A673 (cell line): Measurements from ENCODE around the gene MGLL. TPM values are rescaled to one million over a fixed set of nuclear protein-coding genes. Genes with fewer than 3 reads are reported as not detected.

Experiments used
- BruUV-seq: library from RNA; stranded (reverse); fragments of 400-500 nt; replicated peaks from 2 replicates; lab custom pipeline; 2021; lab: Mats Ljungman, UMichigan
- CTCF ChIA-PET: fragments of 300-600 bp; sonication (Branson Sonifier 250); formaldehyde crosslinking; loops from one replicate; lab custom pipeline; 2022; ENCODE audit warnings: antibody characterized with exemption; lab: Charles Lee
- POLR2A ChIA-PET: fragments of 300-600 bp; sonication (Branson Sonifier 250); formaldehyde crosslinking; loops from one replicate; lab custom pipeline; 2022; ENCODE audit warnings: antibody characterized with exemption; ENCODE audit not compliant: low non-redundant PET; lab: Charles Lee
- DNase-seq: peaks from one replicate; pipeline ENCODE4 v3.0.0-alpha.2; 2015; ENCODE audit warnings: low spot score
- H3K27ac ChIP-seq: fragments of 200-600 bp; sonication (generic); 2 replicates; pipeline ENCODE4 v1.5.1; 2016; ENCODE audit warnings: mixed run types, low read depth, mild to moderate bottlenecking, mixed read lengths, antibody characterized with exemption, low read length; ENCODE audit not compliant: poor library complexity, severe bottlenecking
- H3K27me3 ChIP-seq: fragments of 200-600 bp; sonication (generic); replicated peaks from 2 replicates; pipeline ENCODE4 v1.6.1; 2017; ENCODE audit warnings: mixed run types, low read depth, mild to moderate bottlenecking, mixed read lengths, antibody characterized with exemption, low read length; ENCODE audit not compliant: insufficient read depth, poor library complexity
- H3K36me3 ChIP-seq: fragments of 200-600 bp; sonication (generic); 2 replicates; pipeline ENCODE4 v1.6.1; 2016; ENCODE audit warnings: mixed run types, mild to moderate bottlenecking, mixed read lengths, antibody characterized with exemption, low read length; ENCODE audit not compliant: insufficient read depth, poor library complexity, severe bottlenecking
- H3K4me1 ChIP-seq: fragments of 200-600 bp; sonication (generic); 2 replicates; pipeline ENCODE4 v1.6.1; 2017; ENCODE audit warnings: mixed run types, mild to moderate bottlenecking, mixed read lengths, antibody characterized with exemption, low read length; ENCODE audit not compliant: insufficient read depth, poor library complexity, severe bottlenecking
- H3K4me3 ChIP-seq: fragments of 200-600 bp; sonication (generic); 2 replicates; pipeline ENCODE4 v1.5.1; 2016; ENCODE audit warnings: low read depth, mixed run types, mild to moderate bottlenecking, mixed read lengths, low read length; ENCODE audit not compliant: poor library complexity, severe bottlenecking
- H3K9me3 ChIP-seq: fragments of 200-600 bp; sonication (generic); 2 replicates; pipeline ENCODE4 v1.6.1; 2016; ENCODE audit warnings: mixed run types, low read depth, mild to moderate bottlenecking, mixed read lengths, antibody characterized with exemption, low read length; ENCODE audit not compliant: poor library complexity, severe bottlenecking
- CTCF ChIP-seq: fragments of 300-800, 200-600 bp; sonication (generic); conservative IDR thresholded peaks from 2 replicates; pipeline ENCODE4 v1.5.1; 2017; ENCODE audit warnings: low read depth, mild to moderate bottlenecking, antibody characterized with exemption, low read length, moderate library complexity, mixed read lengths
- EZH2 ChIP-seq: fragments of 200-600 bp; sonication (generic); IDR thresholded peaks from 2 replicates; pipeline ENCODE4 v1.6.1; 2017; ENCODE audit warnings: borderline replicate concordance, low read depth, mild to moderate bottlenecking, mixed read lengths, antibody characterized with exemption, low read length; ENCODE audit not compliant: poor library complexity, severe bottlenecking
- intact Hi-C: fragments of 100-400 bp; cut with micrococcal nuclease; formaldehyde crosslinking; loops from one replicate; pipeline ENCODE4 v1.10.0; 2022; ENCODE audit not compliant: unreplicated experiment
- total RNA-seq: library from RNA; stranded (reverse); gene quantifications from 2 replicates; pipeline ENCODE4 v1.2.3, GENCODE V29; 2021

The MGLL gene
- total RNA-seq, 1 experiment from 2014 or later: 0.39 TPM

GRCh38 chr3:127663151-127663550, 159.2 kb downstream of the MGLL start:
- Histone ChIP-seq H3K4me1 (no peaks in the 10 kb centered on the region), H3K36me3 (no peaks in the 10 kb centered on the region), H3K9me3 (no peaks in the 10 kb centered on the region), H3K27ac (no peak overlapping the region), H3K4me3 (no peak overlapping the region), H3K27me3 (no peaks in the 10 kb centered on the region)
- no peak for DNase-seq
- intact Hi-C loops: no loop called here
- ChIA-PET CTCF (no interaction called here), POLR2A (no interaction called here)
- TF ChIP-seq EZH2 (no peak), CTCF (no peak)
- no TSS peak for BruUV-seq

- BruUV-seq: no TSS peak
- no peaks in the 10 kb centered on the region for H3K4me1 ChIP-seq
- CTCF ChIA-PET: no interaction called here
- POLR2A ChIA-PET: no interaction called here
- intact Hi-C loops: no loop called here
- no peaks in the 10 kb centered on the region for H3K36me3 ChIP-seq
- no peak overlapping the region for H3K27ac ChIP-seq
- no peak for TF ChIP-seq EZH2
- no peak for TF ChIP-seq CTCF
- H3K9me3 ChIP-seq: no peaks in the 10 kb centered on the region
- no peaks in the 10 kb centered on the region for H3K27me3 ChIP-seq
- no peak for DNase-seq
- H3K4me3 ChIP-seq: no peak overlapping the region
Measured at GRCh38 chr3:127662001-127662469, 160.3 kb downstream of the MGLL start.

GRCh38 chr3:127661600-127661999, 160.7 kb downstream of the MGLL start:
- Histone ChIP-seq H3K27ac (no peak overlapping the region), H3K36me3 (no peaks in the 10 kb centered on the region), H3K9me3 (no peaks in the 10 kb centered on the region), H3K4me1 (no peaks in the 10 kb centered on the region), H3K4me3 (no peak overlapping the region), H3K27me3 (no peaks in the 10 kb centered on the region)
- BruUV-seq: no TSS peak
- TF ChIP-seq CTCF (no peak), EZH2 (no peak)
- ChIA-PET POLR2A (no interaction called here), CTCF (no interaction called here)
- intact Hi-C loops: no loop called here
- DNase-seq: no peak
